Measurements from ENCODE around the gene AFF2.

The AFF2 gene

DNA sequence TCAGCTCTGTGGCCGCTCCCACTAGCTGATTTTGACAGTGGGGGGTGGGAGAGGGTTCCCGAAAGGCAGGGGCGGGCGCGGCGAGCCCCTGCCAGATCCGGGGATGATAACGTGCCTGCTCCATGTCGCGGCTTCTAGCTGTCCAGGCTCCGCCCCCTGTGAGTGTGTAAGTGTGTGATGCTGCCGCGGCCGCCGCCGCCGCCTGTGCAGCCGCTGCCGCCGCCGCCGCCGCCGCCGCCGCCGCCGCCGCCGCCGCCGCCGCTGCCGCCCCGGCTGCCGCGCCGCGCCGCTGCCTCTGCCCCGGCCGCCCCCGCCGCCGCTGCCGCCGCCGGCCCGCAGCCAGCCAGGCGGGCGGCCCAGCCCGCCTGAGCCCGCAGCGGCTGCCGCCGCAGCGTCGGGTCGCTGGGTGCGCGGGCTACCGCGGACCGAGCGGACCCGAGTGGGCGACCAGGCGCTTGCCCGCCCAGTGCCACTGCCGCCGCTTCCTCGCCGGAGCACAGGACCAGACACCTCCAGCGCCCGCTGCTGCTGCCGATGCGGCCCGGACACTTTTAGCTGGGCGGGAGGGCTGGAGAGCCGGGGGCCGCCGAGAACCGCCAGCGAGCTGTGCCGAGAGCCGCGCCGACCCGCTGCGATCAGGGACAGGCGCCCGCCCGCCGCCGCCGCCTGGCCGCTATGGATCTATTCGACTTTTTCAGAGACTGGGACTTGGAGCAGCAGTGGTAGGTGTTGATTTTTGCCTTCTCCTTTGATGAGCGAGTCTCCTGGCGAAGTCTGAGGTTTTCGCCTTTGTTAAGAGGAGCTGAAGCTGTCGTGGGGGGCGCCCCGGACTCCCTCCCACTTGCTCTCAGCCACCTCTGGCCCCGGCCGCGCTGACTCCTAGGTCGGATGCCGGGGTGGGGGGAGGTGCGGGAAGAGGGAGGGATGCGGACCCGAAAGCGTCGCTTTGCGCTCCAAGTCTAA is at the start of gene AFF2:
Gene AFF2, plus strand, starts transcription at position 195 of the 963 bp plus-strand sequence. Its CDS starts 481 bp downstream, at position 676.
- Mint-ChIP-seq H3K4me1 (ENCODE audit: low read depth) (peaks cover 8% of the 10 kb centered on the region), H3K27ac (no peak within 1 kb of the TSS), H3K9me3 (no peaks in the 10 kb centered on the region), H3K36me3 (ENCODE audit: low read depth) (no peaks in the 10 kb centered on the region), H3K27me3 (peaks cover 13% of the 10 kb centered on the region), H3K4me3 (peak within 1 kb of the TSS; percentile 80)
- intact Hi-C loops (cut with micrococcal nuclease): no loop called here

DNA sequence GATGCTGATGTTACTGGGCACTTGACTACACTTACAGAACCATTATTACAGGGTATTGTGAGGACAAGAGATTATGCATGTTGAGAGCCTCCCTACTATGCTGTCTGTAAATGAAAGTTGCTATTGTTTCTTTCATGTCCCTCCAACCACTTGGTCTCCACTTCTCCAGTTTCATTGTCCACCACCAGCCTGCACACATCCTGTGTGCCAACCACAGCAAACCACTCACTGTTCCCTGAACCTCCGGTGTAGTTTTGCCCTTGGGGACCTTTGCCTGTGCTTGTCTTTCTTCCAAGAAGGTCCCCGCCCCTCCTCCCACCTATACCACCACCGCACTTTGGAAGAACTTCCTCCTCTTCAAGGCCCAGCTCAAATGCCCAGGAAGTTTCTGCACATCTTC is 43.1 kb upstream of the AFF2 start:
- H3K4me1 Mint-ChIP-seq (ENCODE audit: low read depth): no peaks in the 10 kb centered on the region
- intact Hi-C loops (cut with micrococcal nuclease): no loop called here
- H3K27me3 Mint-ChIP-seq: no peaks in the 10 kb centered on the region
- H3K9me3 Mint-ChIP-seq: no peaks in the 10 kb centered on the region
- H3K27ac Mint-ChIP-seq: no peak overlapping the region
- no peaks in the 10 kb centered on the region for H3K36me3 Mint-ChIP-seq (ENCODE audit: low read depth)
- H3K4me3 Mint-ChIP-seq: no peak overlapping the region

DNA sequence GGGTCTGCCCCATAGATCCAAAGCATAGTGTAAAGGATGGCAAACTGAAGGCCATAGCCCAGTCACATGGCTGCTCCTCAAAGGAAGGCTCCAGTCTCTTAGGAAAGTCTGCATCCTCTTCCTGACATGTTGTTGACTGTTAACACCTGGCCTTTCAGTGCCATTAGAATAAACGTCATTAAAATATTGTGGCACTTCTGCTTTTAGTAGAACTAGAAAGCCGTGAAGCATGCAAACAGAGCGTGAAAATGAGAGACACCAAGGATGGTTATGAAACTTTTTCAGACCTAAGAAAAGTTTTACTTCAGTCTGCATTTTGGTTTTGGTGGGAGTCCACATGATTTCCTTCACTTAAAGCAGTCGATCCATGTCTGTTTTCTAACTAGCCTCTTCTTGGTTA is 41.1 kb upstream of the AFF2 start:
- Mint-ChIP-seq H3K27ac (no peak overlapping the region), H3K27me3 (no peaks in the 10 kb centered on the region), H3K9me3 (no peaks in the 10 kb centered on the region), H3K36me3 (ENCODE audit: low read depth) (no peaks in the 10 kb centered on the region), H3K4me1 (ENCODE audit: low read depth) (no peaks in the 10 kb centered on the region), H3K4me3 (no peak overlapping the region)
- intact Hi-C loops (cut with micrococcal nuclease): no loop called here

DNA sequence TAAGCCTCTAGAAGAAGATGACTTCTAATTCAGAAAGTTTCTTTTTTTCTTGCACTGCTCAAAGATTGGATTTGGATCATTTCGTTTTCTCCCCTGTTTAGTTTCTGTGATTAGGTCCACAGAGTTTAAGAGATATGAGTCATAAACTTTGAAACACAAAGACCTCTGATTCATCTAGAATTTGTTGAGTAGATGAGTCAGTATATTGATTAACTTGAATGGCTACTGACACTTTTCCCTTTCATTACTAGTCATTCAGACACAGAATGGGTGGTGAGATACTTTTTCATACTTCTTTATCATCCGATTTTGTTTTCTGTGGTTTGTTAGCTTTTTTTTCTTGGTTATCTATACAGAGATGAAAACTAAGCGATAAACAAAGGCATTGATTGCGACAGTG is 34.1 kb upstream of the AFF2 start:
- H3K4me1 Mint-ChIP-seq (ENCODE audit: low read depth): no peaks in the 10 kb centered on the region
- no peaks in the 10 kb centered on the region for H3K27me3 Mint-ChIP-seq
- intact Hi-C loops (cut with micrococcal nuclease): no loop called here
- no peak overlapping the region for H3K4me3 Mint-ChIP-seq
- H3K9me3 Mint-ChIP-seq: no peaks in the 10 kb centered on the region
- H3K27ac Mint-ChIP-seq: no peak overlapping the region
- no peaks in the 10 kb centered on the region for H3K36me3 Mint-ChIP-seq (ENCODE audit: low read depth)

DNA sequence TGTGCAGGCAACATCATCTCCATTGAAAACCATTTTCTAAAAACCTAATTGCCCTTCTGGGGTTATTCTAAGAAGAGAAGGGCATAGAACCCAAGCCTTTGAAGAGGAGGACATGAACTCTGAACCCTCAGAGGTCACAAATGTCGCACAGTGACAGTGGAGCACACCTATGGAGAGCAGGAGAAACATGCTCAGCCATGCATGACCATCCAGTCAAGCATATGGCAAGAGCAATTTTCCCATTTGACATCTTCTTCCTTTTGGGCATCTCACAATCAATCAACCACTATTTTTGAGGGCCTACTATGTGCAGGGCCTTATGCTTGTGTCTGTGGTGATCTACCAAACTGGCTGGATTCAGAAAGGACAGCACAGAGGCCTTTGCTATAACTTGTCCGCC is 30.1 kb upstream of the AFF2 start:
- no peak overlapping the region for H3K4me3 Mint-ChIP-seq
- no peak overlapping the region for H3K27ac Mint-ChIP-seq
- no peaks in the 10 kb centered on the region for H3K36me3 Mint-ChIP-seq (ENCODE audit: low read depth)
- no peaks in the 10 kb centered on the region for H3K27me3 Mint-ChIP-seq
- intact Hi-C loops (cut with micrococcal nuclease): no loop called here
- no peaks in the 10 kb centered on the region for H3K4me1 Mint-ChIP-seq (ENCODE audit: low read depth)
- no peaks in the 10 kb centered on the region for H3K9me3 Mint-ChIP-seq

DNA sequence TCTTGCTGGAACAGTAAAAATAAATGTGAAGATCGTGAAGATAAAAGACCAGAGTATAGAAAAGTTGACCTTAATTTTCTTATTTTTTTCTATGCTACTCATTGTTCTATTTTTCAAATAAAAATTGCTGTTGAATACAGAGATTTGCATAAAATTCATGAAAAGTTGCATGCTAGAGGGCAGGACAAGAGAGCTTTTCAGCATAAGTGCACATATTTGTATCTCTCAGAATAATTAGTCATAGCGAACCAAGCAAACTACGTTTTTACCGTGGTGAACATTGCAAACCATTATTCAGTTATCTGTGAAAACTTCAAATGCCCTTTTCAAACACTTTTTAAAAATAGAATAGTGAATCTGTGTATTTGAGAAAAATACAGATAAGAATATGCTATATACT is 26.4 kb upstream of the AFF2 start:
- H3K27ac Mint-ChIP-seq: no peak overlapping the region
- H3K36me3 Mint-ChIP-seq (ENCODE audit: low read depth): no peaks in the 10 kb centered on the region
- no peaks in the 10 kb centered on the region for H3K4me1 Mint-ChIP-seq (ENCODE audit: low read depth)
- no peaks in the 10 kb centered on the region for H3K27me3 Mint-ChIP-seq
- no peak overlapping the region for H3K4me3 Mint-ChIP-seq
- intact Hi-C loops (cut with micrococcal nuclease): no loop called here
- no peaks in the 10 kb centered on the region for H3K9me3 Mint-ChIP-seq

DNA sequence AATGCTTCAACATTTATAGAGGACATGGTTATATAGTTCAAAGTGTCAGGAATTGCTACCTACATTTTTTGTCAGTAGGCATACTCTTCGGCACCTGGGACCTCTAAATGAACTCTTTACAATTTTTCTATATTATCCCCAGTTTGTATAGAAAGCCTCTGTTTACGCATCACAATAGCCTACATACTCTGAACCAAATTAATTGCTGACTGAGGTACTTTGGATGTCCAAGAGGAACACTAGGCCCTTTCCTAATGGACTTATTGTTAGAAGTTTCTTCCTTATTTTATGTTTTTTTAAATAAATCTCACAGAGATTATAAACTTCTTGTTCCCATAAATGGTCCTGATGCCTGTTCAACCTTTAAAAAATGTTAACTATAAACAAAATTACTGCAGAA is 8.4 kb upstream of the AFF2 start:
- no peaks in the 10 kb centered on the region for H3K27me3 Mint-ChIP-seq
- no peaks in the 10 kb centered on the region for H3K36me3 Mint-ChIP-seq (ENCODE audit: low read depth)

DNA sequence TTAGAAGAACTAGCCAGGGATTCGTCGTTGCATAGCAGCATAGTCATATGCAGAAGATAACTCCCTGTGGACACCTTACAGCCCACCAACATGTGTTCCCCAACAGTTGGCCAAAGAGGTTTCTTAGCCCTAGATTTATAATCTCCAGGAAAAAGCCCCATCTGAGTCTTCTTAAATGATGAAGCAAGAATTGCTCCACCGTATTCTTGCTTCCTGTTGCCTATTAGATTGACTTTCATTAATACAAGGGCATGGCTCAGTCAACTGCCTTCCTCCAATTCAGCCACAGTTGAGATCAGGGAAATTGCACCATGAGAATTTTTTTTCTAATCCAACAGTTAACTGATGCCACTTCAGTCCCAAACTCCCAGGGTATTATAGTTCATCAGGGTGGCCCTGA is 5.2 kb upstream of the AFF2 start:
- no peaks in the 10 kb centered on the region for H3K9me3 Mint-ChIP-seq
- H3K4me3 Mint-ChIP-seq: no peak overlapping the region
- no peak overlapping the region for H3K27ac Mint-ChIP-seq
- no peaks in the 10 kb centered on the region for H3K36me3 Mint-ChIP-seq (ENCODE audit: low read depth)
- no peaks in the 10 kb centered on the region for H3K4me1 Mint-ChIP-seq (ENCODE audit: low read depth)
- H3K27me3 Mint-ChIP-seq: peaks cover 4% of the 10 kb centered on the region
- intact Hi-C loops (cut with micrococcal nuclease): no loop called here

More for the DNA sequence above, 8.4 kb upstream of the AFF2 start:
- intact Hi-C loops (cut with micrococcal nuclease): no loop called here
- no peaks in the 10 kb centered on the region for H3K9me3 Mint-ChIP-seq
- no peaks in the 10 kb centered on the region for H3K4me1 Mint-ChIP-seq (ENCODE audit: low read depth)
- H3K27ac Mint-ChIP-seq: no peak overlapping the region
- no peak overlapping the region for H3K4me3 Mint-ChIP-seq

DNA sequence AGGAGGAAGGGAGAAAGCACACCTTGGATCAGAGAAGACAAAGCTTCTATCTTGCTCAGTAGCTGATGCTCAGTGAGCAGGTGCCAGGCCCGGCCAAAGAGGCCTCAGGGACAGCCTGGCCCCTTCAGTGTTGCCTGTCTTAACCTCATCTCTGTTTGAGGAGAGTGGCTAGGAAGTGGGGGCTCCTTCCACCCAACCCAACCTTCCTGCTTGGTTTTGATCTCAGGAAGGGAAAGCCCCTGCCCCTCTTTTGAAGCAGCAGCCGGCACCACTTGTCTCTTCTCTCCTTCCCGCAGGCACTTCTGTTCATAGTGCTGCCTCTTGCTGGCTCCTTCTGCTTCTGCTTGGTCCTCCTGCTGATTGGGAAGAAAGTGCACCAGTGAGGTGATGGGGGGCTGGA is 2.4 kb upstream of the AFF2 start:
- Mint-ChIP-seq H3K4me1 (ENCODE audit: low read depth) (peaks cover 8% of the 10 kb centered on the region), H3K36me3 (ENCODE audit: low read depth) (no peaks in the 10 kb centered on the region), H3K9me3 (no peaks in the 10 kb centered on the region)

DNA sequence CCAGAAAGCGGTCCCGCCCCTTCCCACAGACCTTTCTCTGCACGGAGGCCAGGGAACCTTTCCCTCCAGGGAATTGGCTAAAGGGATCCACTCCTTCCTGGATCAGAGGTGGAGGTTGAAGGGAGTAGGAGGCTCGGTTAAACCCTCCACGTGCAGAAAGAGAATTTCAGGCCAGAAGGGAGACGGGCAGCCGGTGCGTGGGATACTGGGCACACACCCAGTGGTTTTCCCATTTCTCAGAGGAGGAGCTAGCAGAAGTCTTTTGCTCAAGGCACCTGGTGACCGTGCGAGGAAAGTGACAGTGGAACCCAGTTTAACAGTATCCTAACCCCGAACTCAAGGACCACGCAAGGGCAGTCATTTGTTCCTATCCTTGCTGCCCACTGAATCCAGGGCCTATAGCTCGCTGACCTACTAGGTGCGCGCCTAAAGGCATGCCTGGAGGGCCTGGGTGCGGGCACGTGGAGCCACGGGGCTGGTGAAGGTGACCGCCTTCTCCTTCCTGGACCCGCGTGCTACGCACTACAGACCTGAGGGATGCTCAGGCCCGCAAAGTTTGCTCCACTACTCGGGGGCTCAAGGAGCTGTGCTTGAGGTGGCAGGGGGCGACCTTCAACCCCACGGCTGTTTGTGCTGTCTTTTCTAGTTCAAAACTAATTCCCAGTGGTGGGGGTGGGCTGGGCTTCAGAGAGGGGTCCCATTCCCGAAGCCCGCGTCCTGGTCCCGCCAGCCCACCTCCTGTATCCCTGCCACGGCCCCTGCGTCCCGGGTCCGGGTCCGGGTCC is 587 bp upstream of the AFF2 start:
- peaks cover 8% of the 10 kb centered on the region for H3K4me1 Mint-ChIP-seq (ENCODE audit: low read depth)
- intact Hi-C loops (cut with micrococcal nuclease): no loop called here
- no peaks in the 10 kb centered on the region for H3K36me3 Mint-ChIP-seq (ENCODE audit: low read depth)
- peaks cover 13% of the 10 kb centered on the region for H3K27me3 Mint-ChIP-seq
- H3K4me3 Mint-ChIP-seq: peak overlapping the region; percentile 23
- no peaks in the 10 kb centered on the region for H3K9me3 Mint-ChIP-seq
- H3K27ac Mint-ChIP-seq: no peak overlapping the region

More for the DNA sequence above, 2.4 kb upstream of the AFF2 start:
- no peak overlapping the region for H3K27ac Mint-ChIP-seq
- H3K27me3 Mint-ChIP-seq: peaks cover 13% of the 10 kb centered on the region
- no peak overlapping the region for H3K4me3 Mint-ChIP-seq
- intact Hi-C loops (cut with micrococcal nuclease): no loop called here

DNA sequence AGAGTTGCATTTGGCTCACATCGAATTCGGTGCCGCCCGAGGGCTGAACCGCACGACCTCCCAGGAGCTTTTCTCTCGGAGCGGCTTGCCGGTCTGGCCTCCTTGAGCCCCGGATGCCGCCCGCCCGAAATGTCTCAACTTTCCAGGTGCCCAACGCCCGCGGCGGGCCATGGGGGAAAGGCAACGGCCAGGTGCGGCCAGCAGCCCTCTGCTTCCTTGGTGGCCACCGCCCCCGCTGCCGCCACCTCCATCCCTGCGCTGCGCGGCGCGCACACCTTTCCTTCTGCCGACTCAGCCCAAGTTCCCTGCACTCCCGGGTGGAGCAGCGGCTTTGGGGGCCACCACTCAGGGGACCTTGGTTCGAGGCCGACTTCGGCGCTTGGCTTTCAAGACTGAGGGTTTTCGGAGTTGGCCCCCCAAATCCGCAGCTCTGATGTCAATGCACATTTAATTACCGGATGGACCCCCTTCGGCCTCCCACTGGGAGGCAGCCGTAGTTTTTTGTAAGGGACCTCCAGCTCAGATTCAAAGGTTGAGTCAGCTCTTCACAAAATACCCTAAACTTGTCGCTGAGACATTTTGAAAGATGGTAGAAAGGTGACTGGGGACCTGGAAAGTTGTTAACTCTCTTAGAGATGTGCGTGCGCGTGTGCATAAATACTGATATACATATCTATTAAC is 1.1 kb downstream of the AFF2 start:
- no peaks in the 10 kb centered on the region for H3K9me3 Mint-ChIP-seq
- no peaks in the 10 kb centered on the region for H3K36me3 Mint-ChIP-seq (ENCODE audit: low read depth)
- H3K4me1 Mint-ChIP-seq (ENCODE audit: low read depth): peaks cover 8% of the 10 kb centered on the region
- H3K27ac Mint-ChIP-seq: no peak overlapping the region
- intact Hi-C loops (cut with micrococcal nuclease): no loop called here
- peak overlapping the region; percentile 80 for H3K4me3 Mint-ChIP-seq
- peaks cover 13% of the 10 kb centered on the region for H3K27me3 Mint-ChIP-seq

DNA sequence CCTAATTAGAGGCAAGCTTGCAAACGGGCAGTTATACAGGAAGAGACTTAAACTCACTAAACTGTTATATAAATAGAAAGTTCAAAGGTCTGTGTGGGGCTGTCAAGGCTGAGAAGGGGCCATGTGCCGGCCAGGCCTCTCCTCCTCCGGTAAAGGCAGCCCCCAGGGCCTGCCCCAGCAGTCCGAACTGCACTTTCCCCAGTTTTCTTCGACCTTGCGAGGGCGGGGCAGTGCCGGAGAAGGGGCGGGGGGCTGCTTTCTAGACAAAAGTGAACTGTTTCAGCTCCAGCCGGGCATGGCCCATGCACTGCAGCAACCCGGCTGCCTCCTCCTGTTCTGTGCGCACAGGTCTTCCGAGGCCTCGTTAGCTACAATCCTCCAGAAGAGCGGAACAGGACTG is 4.1 kb downstream of the AFF2 start:
- Mint-ChIP-seq H3K36me3 (ENCODE audit: low read depth) (no peaks in the 10 kb centered on the region), H3K9me3 (no peaks in the 10 kb centered on the region), H3K4me3 (no peak overlapping the region), H3K27ac (no peak overlapping the region), H3K4me1 (ENCODE audit: low read depth) (peaks cover 8% of the 10 kb centered on the region), H3K27me3 (peaks cover 11% of the 10 kb centered on the region)
- intact Hi-C loops (cut with micrococcal nuclease): no loop called here

DNA sequence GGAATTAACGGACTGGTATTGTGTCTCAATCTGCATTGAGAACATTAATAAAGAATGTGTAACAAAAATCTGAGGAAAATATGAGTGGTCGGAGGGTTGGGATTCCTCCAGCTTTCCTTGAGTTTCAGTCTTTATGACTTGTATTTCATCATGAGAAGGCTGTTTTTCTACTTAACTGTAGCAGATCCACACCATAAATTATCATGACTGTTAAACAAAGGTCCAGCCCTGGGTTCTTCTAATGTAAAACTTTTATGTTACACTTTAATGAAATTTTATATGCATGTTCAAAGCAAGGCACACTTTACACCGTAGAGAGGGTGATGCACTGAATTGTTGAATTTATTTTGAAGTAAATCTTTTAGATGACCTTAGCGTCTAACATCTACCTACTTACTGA is 7.0 kb downstream of the AFF2 start:
- Mint-ChIP-seq H3K27ac (no peak overlapping the region), H3K4me3 (no peak overlapping the region), H3K4me1 (ENCODE audit: low read depth) (no peaks in the 10 kb centered on the region), H3K36me3 (ENCODE audit: low read depth) (no peaks in the 10 kb centered on the region), H3K9me3 (no peaks in the 10 kb centered on the region), H3K27me3 (no peaks in the 10 kb centered on the region)
- intact Hi-C loops (cut with micrococcal nuclease): no loop called here

DNA sequence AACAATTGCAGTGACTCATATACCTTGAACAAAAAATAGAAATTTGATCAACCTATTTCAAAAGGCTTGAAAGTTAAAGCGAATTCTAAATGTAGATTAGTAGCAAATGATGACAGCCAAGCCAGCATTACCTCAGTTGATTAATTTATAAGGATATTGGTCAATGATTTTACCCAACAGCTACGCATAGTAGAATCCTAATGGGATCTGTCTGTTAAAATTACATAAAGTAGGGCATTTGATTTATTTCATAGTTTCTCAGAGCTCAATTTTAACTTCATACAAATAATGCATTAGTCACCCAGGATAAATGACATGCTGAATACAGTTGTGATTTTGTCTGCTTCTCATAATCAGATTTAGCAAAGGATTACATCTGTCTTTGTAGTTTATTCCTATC is 12.0 kb downstream of the AFF2 start:
- H3K36me3 Mint-ChIP-seq (ENCODE audit: low read depth): no peaks in the 10 kb centered on the region
- H3K9me3 Mint-ChIP-seq: no peaks in the 10 kb centered on the region
- H3K4me3 Mint-ChIP-seq: no peak overlapping the region
- H3K27me3 Mint-ChIP-seq: no peaks in the 10 kb centered on the region
- H3K4me1 Mint-ChIP-seq (ENCODE audit: low read depth): no peaks in the 10 kb centered on the region
- intact Hi-C loops (cut with micrococcal nuclease): no loop called here
- H3K27ac Mint-ChIP-seq: no peak overlapping the region
